Pancreas (tissue), 10 donors: ENCODE measurements around the gene MTHFD1L. TPM values are rescaled to one million over a fixed set of nuclear protein-coding genes. Genes with fewer than 3 reads are reported as not detected.

Source experiments
- ATAC-seq, 4 donors: fragments of 200-7000 bp; cut with Tn5 transposase; one replicate each; pipeline versions ENCODE4 v1.8.0 to v1.9.1; 2020; ENCODE audit warnings: mild to moderate bottlenecking in 4 of 4, moderate library complexity in 4 of 4
- DNase-seq, 6 donors: peaks; one replicate each; pipeline ENCODE4 v3.0.0-alpha.2; 2020
- FAIRE-seq: peaks from 2 replicates; lab custom pipeline; 2012; peaks lifted over from hg19 to GRCh38; lab: Jason Lieb, UNC
- H3K27ac ChIP-seq, 4 donors: fragments of 200-600 bp; sonication (generic); 1 replicate in 3 of 4; 2 replicates in 1 of 4; pipeline versions ENCODE4 v1.5.0 to v1.8.0; 2020
- H3K27me3 ChIP-seq, 4 donors: fragments of 200-600 bp; one replicate each; pipeline ENCODE4 v1.8.0; 2021
- H3K36me3 ChIP-seq, 3 donors: fragments of 200-600 bp; sonication (generic) in 1 of 3; one replicate each; pipeline versions ENCODE4 v1.5.0 to v1.8.0; 2020 to 2021
- H3K4me1 ChIP-seq, 3 donors: fragments of 200-600 bp; one replicate each; pipeline ENCODE4 v1.8.0; 2021
- H3K4me3 ChIP-seq, 4 donors: fragments of 200-600 bp; sonication (generic) in 2 of 4; one replicate each; pipeline versions ENCODE4 v1.5.0 to v1.8.0; 2020 to 2021
- H3K9me3 ChIP-seq, 4 donors: fragments of 200-600 bp; one replicate each; pipeline ENCODE4 v1.8.0; 2021
- CTCF ChIP-seq, 4 donors: fragments of 200-600 bp; sonication (generic) in 3 of 4; IDR thresholded peaks; one replicate each; pipeline versions ENCODE4 v1.5.0 to v1.8.0; 2021; ENCODE audit warnings: antibody characterized with exemption in 4 of 4
- WGBS, 2 donors: extraction: QIAGEN DNeasy Blood & Tissue Kit; methylation state at CpG; one replicate each; pipeline ENCODE4 v1.1.7; 2013; 5-methylcytosine and 5-hydroxymethylcytosine counted together
- intact Hi-C, 3 donors: fragments of 100-400 bp; cut with DNase I; formaldehyde crosslinking; loops; one replicate each; pipeline versions ENCODE4 v1.11.1 to v1.14.2; 2022
- polyA plus RNA-seq, 2 donors: library from polyadenylated mRNA; stranded (reverse); fragments of 200-250 nt; gene quantifications; one replicate each; pipeline ENCODE4 v1.2.3, GENCODE V29; 2013
- total RNA-seq, 6 donors: library from RNA; stranded (reverse); fragmentation: NEBNext Ultra II Directional in 4 of 6; extraction: Animal tissue kit (Norgen Biotek cat#: 25700) in 4 of 6; gene quantifications; one replicate each; pipeline versions ENCODE4 v1.2.1 to v1.2.4, GENCODE V29; 2021 to 2023
- donor health status: healthy with polysubstance abuse.
- donor health status: DM: no; HTN: no; CAD: no; lungs with moderate emphysema.
- donor health status: DM: no; HTN: no; CAD: no.
- donor health status: control.
- donor health status: control.
- donor health status: Bipolar disorder and iron deficiency.
- donor health status: DM: yes; HTN: yes; CAD: no.
- donor health status: DM: no; HTN: no; CAD: no.
- donor health status: DM: no; HTN: no; CAD: no.
- donor health status: DM: yes; HTN: yes; CAD: no.

MTHFD1L gene
- total and polyA plus RNA-seq, 8 donors: 3.2 to 26.5 (median 9.0) TPM

GRCh38 chr6:151022492-151022891 lies 157.0 kb downstream of the MTHFD1L start:
- intact Hi-C loops: no loop called here
- WGBS, 2 donors: 89 to 95% methylated on average over 3 of the region's 3 CpGs
- DNase-seq: no peak
- no peaks in the 10 kb centered on the region for H3K9me3 ChIP-seq
- no peaks in the 10 kb centered on the region for H3K27me3 ChIP-seq
- ATAC-seq: no peak
- TF ChIP-seq CTCF (IDR thresholded peaks at IDR 0.05): no peak
- peaks cover 13 to 32% (median 29%) of the 10 kb centered on the region in 3 donors for H3K4me1 ChIP-seq
- H3K4me3 ChIP-seq: no peak overlapping the region
- no peak for FAIRE-seq
- H3K36me3 ChIP-seq: no peaks in the 10 kb centered on the region
- no peak overlapping the region for H3K27ac ChIP-seq

DNA sequence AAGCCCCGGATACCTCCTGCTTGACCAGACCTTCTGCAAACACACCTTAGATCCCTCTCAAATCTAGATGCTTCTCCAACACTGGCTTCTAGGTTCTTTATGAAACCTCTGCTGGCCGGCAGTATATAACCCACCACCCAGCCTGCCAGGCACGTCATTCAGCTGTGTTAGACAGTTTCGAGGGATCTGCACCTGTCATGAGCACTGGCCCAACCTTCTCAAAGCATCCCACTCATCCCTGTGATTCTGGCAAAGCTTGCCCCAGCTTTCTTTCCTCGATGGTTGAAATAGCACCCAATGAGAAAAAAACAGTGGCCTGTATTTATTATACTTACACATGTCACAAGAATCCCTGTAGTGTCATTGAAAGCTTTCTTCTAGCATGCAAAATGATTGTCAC lies 157.8 kb downstream of the MTHFD1L start:
- intact Hi-C loops: no loop called here
- no peaks in the 10 kb centered on the region for H3K9me3 ChIP-seq
- no peak overlapping the region for H3K4me3 ChIP-seq
- H3K27ac ChIP-seq: no peak overlapping the region
- peaks cover 13 to 37% (median 36%) of the 10 kb centered on the region in 3 donors for H3K4me1 ChIP-seq
- no peaks in the 10 kb centered on the region for H3K27me3 ChIP-seq
- no peak for TF ChIP-seq CTCF (IDR thresholded peaks at IDR 0.05)
- no peaks in the 10 kb centered on the region for H3K36me3 ChIP-seq
- no peak for FAIRE-seq
- 93 to 97% methylated on average over 5 of the region's 5 CpGs for WGBS, 2 donors
- no peak for DNase-seq
- ATAC-seq: no peak

DNA sequence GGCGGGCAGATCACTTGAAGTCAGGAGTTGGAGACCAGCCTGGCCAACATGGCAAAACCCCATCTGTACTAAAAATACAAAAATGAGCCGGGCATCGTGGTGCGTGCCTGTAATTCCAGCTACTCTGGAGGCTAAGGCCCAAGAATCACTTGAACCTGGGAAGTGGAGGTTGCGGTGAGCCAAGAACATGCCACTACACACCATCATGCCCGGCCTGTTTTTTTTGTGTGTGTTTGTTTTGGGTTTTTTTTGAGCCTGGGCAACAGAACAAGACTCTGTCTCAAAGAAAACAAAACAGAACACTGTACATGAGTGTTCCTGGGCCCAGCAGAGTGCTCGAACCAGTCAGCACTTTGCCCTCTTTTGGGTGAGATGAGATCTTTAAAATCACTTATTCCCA lies 159.1 kb downstream of the MTHFD1L start:
- ATAC-seq: peak in 3 of 4 donors; percentile 9 to 67 (median 36)
- Histone ChIP-seq H3K4me3 (no peak overlapping the region), H3K27ac (peak overlapping the region in 2 of 4 donors; percentile 2 to 10), H3K27me3 (no peaks in the 10 kb centered on the region), H3K9me3 (no peaks in the 10 kb centered on the region), H3K4me1 (peaks cover 11 to 26% (median 25%) of the 10 kb centered on the region in 3 donors), H3K36me3 (no peaks in the 10 kb centered on the region)
- DNase-seq: no peak
- no peak for TF ChIP-seq CTCF (IDR thresholded peaks at IDR 0.05)
- WGBS, 2 donors: 76 to 83% methylated on average over 7 of the region's 7 CpGs
- intact Hi-C loops: no loop called here
- FAIRE-seq: no peak

- Histone ChIP-seq H3K27me3 (no peaks in the 10 kb centered on the region), H3K27ac (peak overlapping the region in 2 of 4 donors; percentile 2 to 10), H3K4me1 (peaks cover 6 to 24% (median 23%) of the 10 kb centered on the region in 3 donors), H3K9me3 (no peaks in the 10 kb centered on the region), H3K4me3 (no peak overlapping the region), H3K36me3 (no peaks in the 10 kb centered on the region)
- FAIRE-seq (no peak), DNase-seq (peak in 5 of 6 donors; percentile 37 to 81 (median 59)), ATAC-seq (peak; percentile 33 to 78 (median 61))
- no peak for TF ChIP-seq CTCF (IDR thresholded peaks at IDR 0.05)
- 67% methylated on average over 16 of the region's 16 CpGs for WGBS, 2 donors
- intact Hi-C loops: no loop called here
These were observed 159.6 kb downstream of the MTHFD1L start for GRCh38 chr6:151025076-151025475.

DNA sequence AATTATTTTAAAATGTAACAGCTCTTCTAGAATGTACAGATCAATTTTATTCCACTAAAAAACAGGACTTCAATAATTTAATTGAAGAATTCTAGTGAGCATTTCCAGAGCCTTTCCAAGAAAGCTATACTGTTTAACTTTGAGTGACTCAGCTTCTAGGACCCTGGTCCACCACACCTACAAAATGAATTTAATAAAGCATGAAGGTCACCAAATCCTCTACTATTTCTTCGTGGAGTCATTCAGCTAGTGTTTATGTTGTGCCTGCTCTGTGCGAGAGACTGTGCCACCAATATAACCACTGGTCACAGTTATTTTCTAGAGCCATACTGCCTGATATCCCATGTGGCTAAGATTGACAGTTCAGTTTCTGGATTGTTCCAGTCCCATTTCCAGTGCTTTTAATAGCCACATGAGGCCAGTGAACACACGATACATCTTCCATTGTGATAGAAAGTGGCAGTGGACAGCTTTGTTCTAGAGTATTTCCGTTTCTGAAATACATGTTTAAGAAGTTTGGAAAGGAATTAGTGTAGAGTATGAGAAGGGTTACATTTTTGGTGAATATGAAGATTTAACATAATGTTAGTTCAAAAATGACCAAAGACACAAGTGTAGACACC lies 160.7 kb downstream of the MTHFD1L start:
- FAIRE-seq: no peak
- no peaks in the 10 kb centered on the region for H3K36me3 ChIP-seq
- no peak overlapping the region for H3K4me3 ChIP-seq
- no peaks in the 10 kb centered on the region for H3K27me3 ChIP-seq
- intact Hi-C loops: no loop called here
- H3K9me3 ChIP-seq: no peaks in the 10 kb centered on the region
- peaks cover 5 to 24% (median 23%) of the 10 kb centered on the region in 3 donors for H3K4me1 ChIP-seq
- peak in 3 of 4 donors; percentile 4 to 19 (median 15) for ATAC-seq
- H3K27ac ChIP-seq: peak overlapping the region in 1 of 4 donors; percentile 24
- no peak for DNase-seq
- no peak for TF ChIP-seq CTCF (IDR thresholded peaks at IDR 0.05)
- WGBS, 2 donors: 91 to 92% methylated on average over 4 of the region's 4 CpGs
